ENCODE results near the gene GSTT2.
A peak's percentile ranks its signal among the peaks of the same experiment; 100 is the strongest.
"Not testable (repeated sequence)": the region's sequence is repeated elsewhere in the genome, so short reads cannot be mapped to it uniquely, and the experiment has no call there.

The GSTT2 gene

DNA sequence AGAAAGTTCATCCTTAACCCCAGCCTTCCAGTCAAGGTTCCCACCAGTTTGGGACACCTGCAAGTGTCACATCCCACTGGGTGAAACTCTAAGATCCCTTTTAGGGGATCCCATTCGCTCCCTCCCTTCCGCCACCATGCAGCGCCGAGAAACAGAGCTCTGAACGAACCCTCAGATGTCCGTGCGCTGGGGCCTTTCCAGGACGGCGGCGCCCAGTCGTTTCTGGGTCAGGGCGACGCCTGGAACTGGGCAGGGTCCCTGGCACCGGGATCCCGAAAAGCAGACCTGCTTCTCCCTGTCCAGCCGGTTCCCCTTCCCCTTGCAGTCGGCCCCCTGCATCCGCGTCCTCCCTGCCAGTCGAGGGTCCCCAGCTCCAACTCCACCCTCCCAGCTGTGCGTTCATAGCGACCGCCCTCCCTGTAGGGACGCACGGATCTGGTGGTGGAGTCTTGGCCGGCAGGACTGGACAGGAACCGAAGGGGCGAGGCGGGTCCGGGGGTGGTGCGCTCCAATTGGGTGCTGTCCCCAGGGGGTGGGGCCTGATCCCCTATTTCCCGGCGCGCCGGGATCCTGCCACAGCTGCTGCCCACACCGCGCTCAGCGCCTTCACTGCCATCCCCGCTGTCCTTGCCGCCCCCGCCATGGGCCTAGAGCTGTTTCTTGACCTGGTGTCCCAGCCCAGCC, at the start of gene GSTT2:
TSS of gene GSTT2 (plus strand) at position 578 of the 684 bp plus-strand sequence.
- not testable (repeated sequence) for H3K4me3 ChIP-seq (ENCODE audit: low read length); H3K9ac ChIP-seq (ENCODE audit: low read depth, low read length); H3K9me3 ChIP-seq (ENCODE audit: insufficient read depth, low read depth, low read length); H3K27me3 ChIP-seq (ENCODE audit: insufficient read depth, low read length); H3K4me1 ChIP-seq (ENCODE audit: insufficient read depth, low read length); H3K36me3 ChIP-seq (ENCODE audit: insufficient read depth, low read depth, low read length); H3K27ac ChIP-seq (ENCODE audit: low read length)

DNA sequence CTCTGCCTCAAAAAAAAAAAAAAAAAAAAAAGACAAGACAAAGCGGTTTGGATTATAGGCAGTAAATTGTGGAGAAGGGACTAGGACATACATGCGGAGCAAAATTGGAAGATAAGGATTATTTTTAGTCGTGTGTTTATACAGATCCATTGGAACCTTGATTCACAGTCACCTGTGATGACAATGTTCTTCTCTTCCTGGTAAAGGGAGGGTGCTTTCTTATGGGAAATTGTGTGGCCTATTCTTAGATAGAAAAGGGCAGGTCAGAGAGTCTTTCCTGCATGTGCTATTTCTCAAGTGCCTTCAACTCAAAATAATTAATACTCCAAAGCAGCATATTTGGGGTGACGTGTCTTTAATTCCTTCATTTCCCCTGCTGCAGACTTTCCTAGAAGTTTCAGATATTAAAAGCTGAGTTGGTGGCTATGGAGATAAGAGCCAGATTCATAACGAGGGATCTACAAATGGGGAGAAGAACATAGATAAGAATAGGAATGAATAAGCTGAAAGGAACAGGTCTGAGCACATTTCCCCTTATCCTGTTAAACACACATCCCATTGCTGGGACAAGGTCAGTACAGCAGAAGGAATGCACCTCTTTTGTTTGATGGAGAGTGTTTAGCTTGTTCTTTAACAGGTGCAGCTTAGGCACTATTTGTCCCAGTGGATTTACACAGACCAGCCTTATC, 41.5 kb upstream of the GSTT2 start:
- H3K27ac ChIP-seq (ENCODE audit: low read length) = no peak overlapping the region
- H3K9me3 ChIP-seq (ENCODE audit: insufficient read depth, low read depth, low read length) = no peaks in the 10 kb centered on the region
- H3K9ac ChIP-seq (ENCODE audit: low read depth, low read length) = no peak overlapping the region
- H3K4me3 ChIP-seq (ENCODE audit: low read length) = no peak overlapping the region
- no peaks in the 10 kb centered on the region for H3K36me3 ChIP-seq (ENCODE audit: insufficient read depth, low read depth, low read length)
- H3K27me3 ChIP-seq (ENCODE audit: insufficient read depth, low read length) = no peaks in the 10 kb centered on the region
- no peaks in the 10 kb centered on the region for H3K4me1 ChIP-seq (ENCODE audit: insufficient read depth, low read length)

GRCh38 chr22:23939017-23939357, 40.9 kb upstream of the GSTT2 start:
- no peak overlapping the region for H3K4me3 ChIP-seq (ENCODE audit: low read length)
- H3K4me1 ChIP-seq (ENCODE audit: insufficient read depth, low read length) = no peaks in the 10 kb centered on the region
- no peak overlapping the region for H3K27ac ChIP-seq (ENCODE audit: low read length)
- no peaks in the 10 kb centered on the region for H3K27me3 ChIP-seq (ENCODE audit: insufficient read depth, low read length)
- H3K36me3 ChIP-seq (ENCODE audit: insufficient read depth, low read depth, low read length) = no peaks in the 10 kb centered on the region
- H3K9me3 ChIP-seq (ENCODE audit: insufficient read depth, low read depth, low read length) = no peaks in the 10 kb centered on the region
- H3K9ac ChIP-seq (ENCODE audit: low read depth, low read length) = no peak overlapping the region

GRCh38 chr22:23940166-23940565, 39.8 kb upstream of the GSTT2 start:
- H3K27me3 ChIP-seq (ENCODE audit: insufficient read depth, low read length) = not testable (repeated sequence)

GRCh38 chr22:23947391-23947790, 32.5 kb upstream of the GSTT2 start:
- not testable (repeated sequence) for H3K27me3 ChIP-seq (ENCODE audit: insufficient read depth, low read length); H3K4me1 ChIP-seq (ENCODE audit: insufficient read depth, low read length); H3K36me3 ChIP-seq (ENCODE audit: insufficient read depth, low read depth, low read length); H3K9me3 ChIP-seq (ENCODE audit: insufficient read depth, low read depth, low read length); H3K4me3 ChIP-seq (ENCODE audit: low read length); H3K9ac ChIP-seq (ENCODE audit: low read depth, low read length); H3K27ac ChIP-seq (ENCODE audit: low read length)

More at GRCh38 chr22:23940166-23940565, 39.8 kb upstream of the GSTT2 start:
- H3K9ac ChIP-seq (ENCODE audit: low read depth, low read length); H3K4me1 ChIP-seq (ENCODE audit: insufficient read depth, low read length); H3K27ac ChIP-seq (ENCODE audit: low read length); H3K36me3 ChIP-seq (ENCODE audit: insufficient read depth, low read depth, low read length); H3K4me3 ChIP-seq (ENCODE audit: low read length); H3K9me3 ChIP-seq (ENCODE audit: insufficient read depth, low read depth, low read length): not testable (repeated sequence)

GRCh38 chr22:23949764-23950163, 30.2 kb upstream of the GSTT2 start:
- H3K9me3 ChIP-seq (ENCODE audit: insufficient read depth, low read depth, low read length); H3K4me3 ChIP-seq (ENCODE audit: low read length); H3K4me1 ChIP-seq (ENCODE audit: insufficient read depth, low read length); H3K36me3 ChIP-seq (ENCODE audit: insufficient read depth, low read depth, low read length); H3K27me3 ChIP-seq (ENCODE audit: insufficient read depth, low read length); H3K27ac ChIP-seq (ENCODE audit: low read length); H3K9ac ChIP-seq (ENCODE audit: low read depth, low read length): not testable (repeated sequence)

- not testable (repeated sequence) for H3K9me3 ChIP-seq (ENCODE audit: insufficient read depth, low read depth, low read length); H3K36me3 ChIP-seq (ENCODE audit: insufficient read depth, low read depth, low read length); H3K4me1 ChIP-seq (ENCODE audit: insufficient read depth, low read length); H3K4me3 ChIP-seq (ENCODE audit: low read length); H3K27ac ChIP-seq (ENCODE audit: low read length); H3K9ac ChIP-seq (ENCODE audit: low read depth, low read length); H3K27me3 ChIP-seq (ENCODE audit: insufficient read depth, low read length)
These were observed 28.6 kb upstream of the GSTT2 start for GRCh38 chr22:23951383-23951782.

DNA sequence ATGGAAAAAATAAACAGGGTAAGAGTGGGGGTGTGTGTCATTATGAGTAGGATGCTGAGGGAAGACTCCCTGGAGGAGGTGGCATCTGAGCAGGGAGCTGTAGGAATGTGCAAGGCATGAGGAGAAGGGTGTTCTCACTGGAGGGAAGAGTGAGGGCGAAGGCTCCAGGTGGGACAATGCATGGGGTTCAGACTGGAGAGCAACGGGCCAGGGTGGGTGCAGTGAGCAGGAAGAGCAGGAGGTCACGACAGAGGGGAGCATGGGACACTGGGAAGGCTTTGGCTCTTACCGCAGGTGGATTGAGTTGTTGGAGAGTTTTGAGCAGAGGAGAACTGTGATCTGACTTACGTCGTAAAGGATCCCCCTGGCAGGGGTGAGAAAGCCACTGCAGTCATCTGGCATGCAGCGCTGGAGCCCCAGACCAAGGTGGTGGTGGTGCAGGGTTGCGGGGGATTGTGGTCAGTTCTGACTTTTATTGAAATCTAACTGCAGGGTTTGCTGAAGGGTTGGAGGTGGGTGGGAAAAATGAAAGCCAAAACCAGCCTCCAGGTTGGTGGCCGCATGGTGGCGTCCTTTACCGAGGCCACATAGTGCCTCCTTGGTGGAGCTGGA, 27.0 kb upstream of the GSTT2 start:
- H3K9ac ChIP-seq (ENCODE audit: low read depth, low read length); H3K27me3 ChIP-seq (ENCODE audit: insufficient read depth, low read length); H3K9me3 ChIP-seq (ENCODE audit: insufficient read depth, low read depth, low read length); H3K4me3 ChIP-seq (ENCODE audit: low read length); H3K36me3 ChIP-seq (ENCODE audit: insufficient read depth, low read depth, low read length); H3K4me1 ChIP-seq (ENCODE audit: insufficient read depth, low read length); H3K27ac ChIP-seq (ENCODE audit: low read length): not testable (repeated sequence)

DNA sequence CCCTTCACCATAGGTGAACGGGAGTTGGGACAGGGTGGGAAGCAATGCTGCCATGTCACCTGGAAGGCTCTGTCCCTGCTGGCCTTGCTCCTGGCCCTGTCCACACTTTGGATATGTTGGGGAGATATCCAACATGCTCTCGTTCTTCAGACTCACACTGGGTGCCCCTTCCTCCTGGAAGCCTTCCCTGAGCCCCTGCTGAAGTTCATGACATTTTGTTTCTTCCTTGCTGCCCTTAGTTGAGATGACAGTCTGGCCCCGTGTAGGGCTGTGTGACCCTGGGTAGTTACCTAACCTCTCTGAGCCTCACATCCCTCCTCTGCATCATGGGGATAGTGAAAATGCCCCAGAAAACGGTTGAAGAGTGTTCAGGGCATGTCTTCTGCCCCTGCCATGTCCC, 26.4 kb upstream of the GSTT2 start:
- H3K27me3 ChIP-seq (ENCODE audit: insufficient read depth, low read length); H3K27ac ChIP-seq (ENCODE audit: low read length); H3K36me3 ChIP-seq (ENCODE audit: insufficient read depth, low read depth, low read length); H3K4me1 ChIP-seq (ENCODE audit: insufficient read depth, low read length); H3K4me3 ChIP-seq (ENCODE audit: low read length); H3K9ac ChIP-seq (ENCODE audit: low read depth, low read length); H3K9me3 ChIP-seq (ENCODE audit: insufficient read depth, low read depth, low read length): not testable (repeated sequence)

DNA sequence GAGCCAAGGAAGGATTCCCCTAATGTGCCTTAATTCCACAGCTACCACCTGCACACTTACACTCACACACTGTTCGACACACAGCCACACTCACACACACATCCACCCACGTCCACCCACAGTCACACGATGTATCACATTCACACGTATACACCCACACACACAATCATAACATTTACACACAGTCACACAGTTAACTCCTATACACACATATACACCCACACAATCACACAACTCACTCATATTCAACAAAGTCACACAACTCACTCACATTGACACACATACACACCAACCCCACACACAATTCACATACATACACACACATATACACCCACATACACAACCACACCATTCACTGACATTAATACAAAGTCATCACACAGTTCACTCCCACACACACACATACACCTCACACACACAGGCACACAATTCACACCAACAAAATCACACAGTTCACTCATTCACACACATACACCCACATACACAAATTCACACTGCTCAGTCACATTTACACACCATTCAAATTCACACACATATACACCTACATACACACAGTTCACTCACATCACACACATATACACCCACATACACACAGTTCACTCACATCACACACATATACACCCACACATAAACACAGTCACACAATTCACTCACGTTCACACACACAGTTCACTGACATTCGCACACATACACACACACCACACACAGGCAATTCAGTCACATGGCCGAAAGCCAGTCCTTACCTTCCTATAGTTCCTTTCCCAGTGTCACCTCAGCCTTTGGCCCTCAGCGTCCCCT, 25.5 kb upstream of the GSTT2 start:
- H3K27ac ChIP-seq (ENCODE audit: low read length) = peak overlapping the region; percentile 49
- H3K36me3 ChIP-seq (ENCODE audit: insufficient read depth, low read depth, low read length); H3K4me1 ChIP-seq (ENCODE audit: insufficient read depth, low read length); H3K9me3 ChIP-seq (ENCODE audit: insufficient read depth, low read depth, low read length); H3K27me3 ChIP-seq (ENCODE audit: insufficient read depth, low read length): not testable (repeated sequence)
- peak overlapping the region; percentile 16; the same call in 1 of the 2 replicates for H3K9ac ChIP-seq (ENCODE audit: low read depth, low read length)
- peak overlapping the region; percentile 36; the same call in 1 of the 2 replicates for H3K4me3 ChIP-seq (ENCODE audit: low read length)

DNA sequence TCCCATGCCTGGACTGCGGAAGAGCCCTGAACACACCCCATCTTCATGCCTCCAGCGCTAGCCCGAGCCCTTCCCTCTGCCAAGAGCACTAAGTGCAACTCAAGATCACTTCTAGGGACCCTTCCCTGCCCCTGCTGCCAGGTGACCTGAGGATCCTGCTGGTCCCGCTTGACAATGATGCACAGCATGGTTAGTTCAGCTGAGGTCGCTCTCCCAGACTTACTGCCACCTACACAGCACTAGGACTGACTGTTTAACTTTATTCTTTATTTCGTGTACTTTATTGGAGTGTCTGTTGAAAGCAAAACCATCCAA, 25.0 kb upstream of the GSTT2 start:
- Histone ChIP-seq H3K27ac (ENCODE audit: low read length) (peak overlapping the region; percentile 49), H3K9ac (ENCODE audit: low read depth, low read length) (peak overlapping the region; percentile 16; the same call in 1 of the 2 replicates)
- H3K36me3 ChIP-seq (ENCODE audit: insufficient read depth, low read depth, low read length); H3K4me3 ChIP-seq (ENCODE audit: low read length); H3K4me1 ChIP-seq (ENCODE audit: insufficient read depth, low read length); H3K27me3 ChIP-seq (ENCODE audit: insufficient read depth, low read length); H3K9me3 ChIP-seq (ENCODE audit: insufficient read depth, low read depth, low read length): not testable (repeated sequence)

DNA sequence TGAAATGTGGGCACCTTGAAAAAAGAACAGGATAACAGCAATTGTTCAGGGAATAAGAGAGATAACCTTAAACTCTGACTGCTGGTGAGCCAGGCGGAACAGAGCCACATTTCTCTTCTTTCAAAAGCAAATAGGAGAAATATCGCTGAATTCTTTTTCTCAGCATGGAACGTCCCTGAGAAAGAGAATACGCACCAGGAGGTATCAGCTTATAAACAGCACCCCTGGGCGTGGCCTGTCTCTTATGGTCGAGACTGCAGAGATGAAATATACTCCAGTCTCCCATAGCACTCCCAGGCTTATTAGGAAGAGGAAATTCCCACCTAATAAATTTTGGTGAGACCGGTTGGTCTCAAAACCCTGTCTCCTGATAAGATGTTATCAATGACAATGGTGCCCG, 24.0 kb upstream of the GSTT2 start:
- H3K36me3 ChIP-seq (ENCODE audit: insufficient read depth, low read depth, low read length); H3K4me1 ChIP-seq (ENCODE audit: insufficient read depth, low read length); H3K27me3 ChIP-seq (ENCODE audit: insufficient read depth, low read length); H3K9ac ChIP-seq (ENCODE audit: low read depth, low read length); H3K9me3 ChIP-seq (ENCODE audit: insufficient read depth, low read depth, low read length); H3K27ac ChIP-seq (ENCODE audit: low read length): not testable (repeated sequence)
- peak overlapping the region; percentile 33; the same call in 1 of the 2 replicates for H3K4me3 ChIP-seq (ENCODE audit: low read length)
